Right ventricle myocardium superior (tissue), 1 donor: Measurements from ENCODE around the gene SRRM3. TPM values are rescaled to one million over a fixed set of nuclear protein-coding genes. Genes with fewer than 3 reads are reported as not detected.
"Not testable (repeated sequence)": the region's sequence is repeated elsewhere in the genome, so short reads cannot be mapped to it uniquely, and the experiment has no call there.

Experiments used
- ATAC-seq: fragments of 200-7000 bp; cut with Tn5 transposase; one replicate; pipeline ENCODE4 v1.9.1; 2020; ENCODE audit warnings: mild to moderate bottlenecking; ENCODE audit not compliant: poor library complexity
- DNase-seq: peaks from one replicate; pipeline ENCODE4 v3.0.0-alpha.2; 2020
- intact Hi-C: fragments of 100-400 bp; cut with DNase I; formaldehyde crosslinking; loops from one replicate; pipeline ENCODE4 v1.11.2; 2022
- total RNA-seq: library from RNA; stranded (reverse); fragmentation: NEBNext Ultra II Directional; extraction: Animal tissue kit (Norgen Biotek cat#: 25700); gene quantifications from one replicate; pipeline ENCODE4 v1.2.1, GENCODE V29; 2021
- donor health status: DM: no; HTN: yes; CAD: no; lungs with severe emphysema.

Gene SRRM3
- total RNA-seq, 1 donor from 2014 or later: 16.3 TPM

GRCh38 chr7:76318488-76319353 lies 117.0 kb downstream of the SRRM3 start:
- intact Hi-C loops: loop anchor here (2.0 kb wide), 1 partner anchor 40 kb away; the partner anchor contains the start of gene YWHAG
- ATAC-seq (peak; percentile 63), DNase-seq (peak; percentile 86)

- intact Hi-C loops: no loop called here
- ATAC-seq: no peak
These were observed 123.4 kb downstream of the SRRM3 start for GRCh38 chr7:76325092-76325491.

GRCh38 chr7:76325811-76326210 lies 124.1 kb downstream of the SRRM3 start:
- DNase-seq (no peak), ATAC-seq (no peak)
- intact Hi-C loops: no loop called here

More at GRCh38 chr7:76325092-76325491, 123.4 kb downstream of the SRRM3 start:
- DNase-seq: no peak

GRCh38 chr7:76326646-76327233 lies 125.0 kb downstream of the SRRM3 start:
- ATAC-seq (no peak), DNase-seq (no peak)
- intact Hi-C loops: no loop called here

GRCh38 chr7:76327610-76328009 lies 125.9 kb downstream of the SRRM3 start:
- intact Hi-C loops: no loop called here
- DNase-seq: no peak
- ATAC-seq: no peak

- no peak for ATAC-seq
- intact Hi-C loops: no loop called here
These were observed 126.7 kb downstream of the SRRM3 start for GRCh38 chr7:76328389-76328788.

GRCh38 chr7:76329479-76329878 lies 127.8 kb downstream of the SRRM3 start:
- no peak for ATAC-seq
- no peak for DNase-seq
- intact Hi-C loops: no loop called here

More at GRCh38 chr7:76328389-76328788, 126.7 kb downstream of the SRRM3 start:
- DNase-seq: no peak

GRCh38 chr7:76330261-76330660 lies 128.6 kb downstream of the SRRM3 start:
- intact Hi-C loops: no loop called here
- no peak for DNase-seq
- ATAC-seq: no peak

- DNase-seq: no peak
- ATAC-seq: no peak
- intact Hi-C loops: no loop called here
These were observed 129.0 kb downstream of the SRRM3 start for GRCh38 chr7:76330673-76331072.

- intact Hi-C loops: no loop called here
- DNase-seq: no peak
- no peak for ATAC-seq
These were observed 130.4 kb downstream of the SRRM3 start for GRCh38 chr7:76332078-76332477.

GRCh38 chr7:76333511-76334101 lies 131.9 kb downstream of the SRRM3 start:
- ATAC-seq (peak; percentile 82), DNase-seq (peak; percentile 85)
- intact Hi-C loops: no loop called here

- DNase-seq: no peak
- intact Hi-C loops: no loop called here
- no peak for ATAC-seq
These were observed 132.7 kb downstream of the SRRM3 start for GRCh38 chr7:76334320-76334967.

GRCh38 chr7:76335417-76335816 lies 133.7 kb downstream of the SRRM3 start:
- intact Hi-C loops, ATAC-seq, DNase-seq: not testable (repeated sequence)

GRCh38 chr7:76336094-76336493 lies 134.4 kb downstream of the SRRM3 start:
- no peak for ATAC-seq
- DNase-seq: no peak

More at GRCh38 chr7:76336094-76336493, 134.4 kb downstream of the SRRM3 start:
- intact Hi-C loops: no loop called here

Other genes with a start within 250 kb of the SRRM3 start
- gene TMEM120A, start 207.3 kb upstream of the SRRM3 start, total RNA-seq: 90.7 TPM
- 21.4 TPM for gene STYXL1, start 153.9 kb upstream of the SRRM3 start, total RNA-seq
- 639 TPM for gene MDH2, start 153.8 kb upstream of the SRRM3 start, total RNA-seq
- gene HSPB1, start 100.8 kb downstream of the SRRM3 start, total RNA-seq: 2,459 TPM
- 219 TPM for gene YWHAG, start 157.1 kb downstream of the SRRM3 start, total RNA-seq
- gene SSC4D, start 207.8 kb downstream of the SRRM3 start, total RNA-seq: 0.97 TPM
- gene ZP3, start 223.1 kb downstream of the SRRM3 start, total RNA-seq: not detected